Measurements from ENCODE around the gene MEX3D. TPM values are rescaled to one million over a fixed set of nuclear protein-coding genes. Genes with fewer than 3 reads are reported as not detected.

MEX3D gene
- polyA plus RNA-seq, 1 donor (not counting 4 experiments of a cell fraction or from before 2014, with no cell fraction given): 3.9 TPM

DNA sequence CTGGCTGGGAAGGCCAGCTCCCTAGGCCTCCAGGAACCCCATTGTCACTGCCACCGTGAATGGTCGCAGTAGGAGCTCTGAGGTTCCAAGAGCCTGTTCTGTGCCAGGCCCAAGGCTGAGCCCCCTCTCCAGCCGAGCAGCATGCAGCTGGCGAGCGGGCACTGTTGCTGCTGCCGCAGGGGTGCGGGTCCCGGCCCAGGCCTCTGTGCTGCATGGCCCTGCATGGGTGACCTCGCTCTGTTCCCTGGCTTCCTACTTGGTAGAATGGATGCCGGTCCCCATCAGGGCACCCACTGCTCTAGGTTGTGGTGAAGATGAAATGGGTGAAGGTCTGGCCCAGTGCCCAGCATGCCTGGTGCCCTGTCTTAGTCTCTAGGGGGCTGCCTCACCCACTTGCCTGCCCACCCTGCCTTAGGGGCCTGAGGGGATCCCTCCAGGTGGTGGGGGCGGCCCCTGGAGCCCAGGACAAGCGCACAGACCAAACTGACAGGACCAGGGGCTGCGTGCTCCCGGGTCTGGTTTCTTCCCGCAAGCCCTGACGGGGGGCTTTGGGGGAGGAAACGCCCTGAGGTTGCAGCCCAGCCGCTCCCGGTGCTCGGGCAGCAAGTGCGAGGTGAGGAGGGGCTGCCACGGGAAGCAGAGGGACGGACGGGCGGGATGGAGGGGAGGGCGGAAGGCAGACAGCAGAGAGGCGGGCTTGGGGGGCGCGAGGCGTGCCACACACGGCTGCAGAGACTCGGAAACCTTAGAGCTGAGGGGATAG is 45.9 kb upstream of the MEX3D start:
- H3K4me1 ChIP-seq (ENCODE audit: control insufficient read depth, extremely low read depth, insufficient read depth, low read length): no peaks in the 10 kb centered on the region
- H2AFZ ChIP-seq (ENCODE audit: control insufficient read depth, low read length): no peak overlapping the region
- H3K27ac ChIP-seq (ENCODE audit: control insufficient read depth, insufficient read depth, low read length): no peak overlapping the region
- H4K20me1 ChIP-seq (ENCODE audit: control insufficient read depth, extremely low read depth, insufficient read depth, low read length): no peaks in the 10 kb centered on the region
- peaks cover 16 to 42% of the 10 kb centered on the region in 2 experiments for H3K36me3 ChIP-seq (ENCODE audit: control insufficient read depth in 2 of 2, extremely low read depth in 1 of 2, insufficient read depth in 2 of 2, low read length in 2 of 2)
- H3K9ac ChIP-seq (ENCODE audit: control insufficient read depth, extremely low read depth, insufficient read depth, low read length): no peak overlapping the region
- no peaks in the 10 kb centered on the region for H3K79me2 ChIP-seq (ENCODE audit: control insufficient read depth, insufficient read depth, low read length)
- no peak for FAIRE-seq
- H3K4me3 ChIP-seq (ENCODE audit: control insufficient read depth in 2 of 3, extremely low read depth in 1 of 3, insufficient read depth in 2 of 3, low read depth in 1 of 3, low read length in 3 of 3): no peak overlapping the region
- DNase-seq (ENCODE audit: low read depth, low spot score): no peak
- no peaks in the 10 kb centered on the region for H3K27me3 ChIP-seq (ENCODE audit: control insufficient read depth, extremely low read depth, insufficient read depth, low read length)
- TF ChIP-seq EZH2 (IDR thresholded peaks at IDR 0.05; ENCODE audit: low read length): no peak
- TF ChIP-seq, protein P1, sequence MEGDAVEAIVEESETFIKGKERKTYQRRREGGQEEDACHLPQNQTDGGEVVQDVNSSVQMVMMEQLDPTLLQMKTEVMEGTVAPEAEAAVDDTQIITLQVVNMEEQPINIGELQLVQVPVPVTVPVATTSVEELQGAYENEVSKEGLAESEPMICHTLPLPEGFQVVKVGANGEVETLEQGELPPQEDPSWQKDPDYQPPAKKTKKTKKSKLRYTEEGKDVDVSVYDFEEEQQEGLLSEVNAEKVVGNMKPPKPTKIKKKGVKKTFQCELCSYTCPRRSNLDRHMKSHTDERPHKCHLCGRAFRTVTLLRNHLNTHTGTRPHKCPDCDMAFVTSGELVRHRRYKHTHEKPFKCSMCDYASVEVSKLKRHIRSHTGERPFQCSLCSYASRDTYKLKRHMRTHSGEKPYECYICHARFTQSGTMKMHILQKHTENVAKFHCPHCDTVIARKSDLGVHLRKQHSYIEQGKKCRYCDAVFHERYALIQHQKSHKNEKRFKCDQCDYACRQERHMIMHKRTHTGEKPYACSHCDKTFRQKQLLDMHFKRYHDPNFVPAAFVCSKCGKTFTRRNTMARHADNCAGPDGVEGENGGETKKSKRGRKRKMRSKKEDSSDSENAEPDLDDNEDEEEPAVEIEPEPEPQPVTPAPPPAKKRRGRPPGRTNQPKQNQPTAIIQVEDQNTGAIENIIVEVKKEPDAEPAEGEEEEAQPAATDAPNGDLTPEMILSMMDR (optimal IDR thresholded peaks at IDR 0.05 in 1 of 3, IDR thresholded peaks at IDR 0.05 in 1 of 3, conservative IDR thresholded peaks at IDR 0.05 in 1 of 3; ENCODE audit: extremely low read depth in 1 of 3, insufficient read depth in 2 of 3, low read length in 3 of 3): no peak
- no peaks in the 10 kb centered on the region for H3K9me1 ChIP-seq (ENCODE audit: control insufficient read depth, extremely low read depth, insufficient read depth, low read length)
- no peaks in the 10 kb centered on the region for H3K9me3 ChIP-seq (ENCODE audit: control insufficient read depth, low read depth, low read length)
- no peak overlapping the region for H3K4me2 ChIP-seq (ENCODE audit: control insufficient read depth, extremely low read depth, insufficient read depth, low read depth, low read length)
- dilution Hi-C loops (cut with MboI; ENCODE audit: extremely low pct_ligation_motif_present, low sequenced_read_pairs): no loop called here

- H2AFZ ChIP-seq (ENCODE audit: control insufficient read depth, low read length): no peak overlapping the region
- no peaks in the 10 kb centered on the region for H3K9me3 ChIP-seq (ENCODE audit: control insufficient read depth, low read depth, low read length)
- TF ChIP-seq, protein P1 (optimal IDR thresholded peaks at IDR 0.05 in 1 of 3, IDR thresholded peaks at IDR 0.05 in 1 of 3, conservative IDR thresholded peaks at IDR 0.05 in 1 of 3; ENCODE audit: extremely low read depth in 1 of 3, insufficient read depth in 2 of 3, low read length in 3 of 3): no peak
- no peak for TF ChIP-seq EZH2 (IDR thresholded peaks at IDR 0.05; ENCODE audit: low read length)
- H3K36me3 ChIP-seq (ENCODE audit: control insufficient read depth in 2 of 2, extremely low read depth in 1 of 2, insufficient read depth in 2 of 2, low read length in 2 of 2): peaks cover 11 to 39% of the 10 kb centered on the region in 2 experiments
- no peaks in the 10 kb centered on the region for H3K27me3 ChIP-seq (ENCODE audit: control insufficient read depth, extremely low read depth, insufficient read depth, low read length)
- H3K4me3 ChIP-seq (ENCODE audit: control insufficient read depth in 2 of 3, extremely low read depth in 1 of 3, insufficient read depth in 2 of 3, low read depth in 1 of 3, low read length in 3 of 3): no peak overlapping the region
- no peak overlapping the region for H3K27ac ChIP-seq (ENCODE audit: control insufficient read depth, insufficient read depth, low read length)
- no peaks in the 10 kb centered on the region for H3K4me1 ChIP-seq (ENCODE audit: control insufficient read depth, extremely low read depth, insufficient read depth, low read length)
- no peaks in the 10 kb centered on the region for H3K9me1 ChIP-seq (ENCODE audit: control insufficient read depth, extremely low read depth, insufficient read depth, low read length)
- H3K4me2 ChIP-seq (ENCODE audit: control insufficient read depth, extremely low read depth, insufficient read depth, low read depth, low read length): no peak overlapping the region
- DNase-seq (ENCODE audit: low read depth, low spot score): no peak
- dilution Hi-C loops (cut with MboI; ENCODE audit: extremely low pct_ligation_motif_present, low sequenced_read_pairs): no loop called here
- no peak overlapping the region for H3K9ac ChIP-seq (ENCODE audit: control insufficient read depth, extremely low read depth, insufficient read depth, low read length)
- H4K20me1 ChIP-seq (ENCODE audit: control insufficient read depth, extremely low read depth, insufficient read depth, low read length): no peaks in the 10 kb centered on the region
- FAIRE-seq: no peak
- no peaks in the 10 kb centered on the region for H3K79me2 ChIP-seq (ENCODE audit: control insufficient read depth, insufficient read depth, low read length)
Measured at GRCh38 chr19:1613146-1613545, 45.0 kb upstream of the MEX3D start.

All from keratinocyte (primary cell).